ENCODE data around the gene BPI.

The BPI gene

GRCh38 chr20:38271608-38272120, 32.3 kb upstream of the BPI start:
- Histone ChIP-seq H3K27me3 (replicated peaks; ENCODE audit: control insufficient read depth, insufficient read depth, low read length) (no peaks in the 10 kb centered on the region), H3K36me3 (ENCODE audit: control insufficient read depth, insufficient read depth, low read length) (no peaks in the 10 kb centered on the region), H3K4me3 (replicated peaks; ENCODE audit: low read depth, low read length) (no peak overlapping the region)
- no peak for TF ChIP-seq CTCF (IDR thresholded peaks at IDR 0.05; ENCODE audit: insufficient read depth, low read length, poor library complexity, severe bottlenecking)
- DNase-seq (ENCODE audit: extremely low read depth, insufficient read length): no peak

DNA sequence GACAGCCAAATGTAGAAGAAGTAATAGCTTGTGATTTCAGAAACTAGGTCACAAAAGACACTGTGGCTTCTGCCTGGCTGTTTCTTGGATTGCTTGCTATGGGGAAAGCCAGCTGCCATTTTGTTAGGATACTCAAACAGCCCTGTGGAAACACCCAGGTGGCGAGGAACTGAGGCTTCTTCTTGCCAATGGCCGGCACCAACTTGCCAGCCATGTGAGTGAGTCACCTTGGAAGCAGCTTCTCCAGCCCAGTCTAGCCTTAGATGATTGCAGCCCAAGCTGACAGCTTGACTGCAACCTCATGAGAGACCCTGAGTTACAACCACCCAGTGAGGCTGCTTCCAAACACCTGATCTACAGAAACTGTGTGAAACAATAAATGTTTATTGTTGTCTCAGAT, 31.6 kb upstream of the BPI start:
- Histone ChIP-seq H3K27me3 (replicated peaks; ENCODE audit: control insufficient read depth, insufficient read depth, low read length) (no peaks in the 10 kb centered on the region), H3K4me3 (replicated peaks; ENCODE audit: low read depth, low read length) (no peak overlapping the region), H3K36me3 (ENCODE audit: control insufficient read depth, insufficient read depth, low read length) (no peaks in the 10 kb centered on the region)
- no peak for DNase-seq (ENCODE audit: extremely low read depth, insufficient read length)
- TF ChIP-seq CTCF (IDR thresholded peaks at IDR 0.05; ENCODE audit: insufficient read depth, low read length, poor library complexity, severe bottlenecking): no peak

- DNase-seq (ENCODE audit: extremely low read depth, insufficient read length): no peak
- TF ChIP-seq CTCF (IDR thresholded peaks at IDR 0.05; ENCODE audit: insufficient read depth, low read length, poor library complexity, severe bottlenecking): no peak
Observed at GRCh38 chr20:38272961-38273360, 31.0 kb upstream of the BPI start.

DNA sequence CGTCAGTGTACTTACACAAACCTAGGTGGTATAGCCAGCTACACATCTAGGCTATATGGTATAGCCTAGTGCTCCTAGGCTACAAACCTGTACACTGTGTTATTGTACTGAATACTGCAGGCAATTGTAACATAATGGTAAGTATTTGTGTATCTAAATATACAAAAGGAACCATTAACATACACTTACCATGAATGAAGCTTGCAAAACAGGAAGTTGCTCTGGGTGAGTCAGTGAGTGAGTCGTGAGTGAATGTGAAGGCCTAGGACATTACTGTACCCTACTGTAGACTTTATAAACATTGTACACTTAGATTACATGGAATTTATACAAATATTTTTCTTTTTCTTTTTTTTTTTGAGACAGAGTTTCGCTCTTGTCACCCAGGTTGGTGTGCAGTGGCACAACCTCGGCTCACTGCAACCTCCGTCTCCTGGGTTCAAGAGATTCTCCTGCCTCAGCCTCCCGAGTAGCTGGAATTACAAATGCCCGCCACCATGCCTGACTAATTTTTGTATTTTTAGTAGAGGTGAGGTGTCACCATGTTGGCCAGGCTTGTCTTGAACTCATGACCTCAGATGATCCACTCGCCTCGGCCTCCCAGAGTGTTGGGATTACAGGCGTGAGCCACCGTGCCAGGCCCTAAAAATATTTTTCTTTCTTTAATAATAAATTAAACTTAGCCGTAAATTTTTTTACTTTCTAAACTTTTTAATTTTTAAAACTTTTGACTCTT, 28.0 kb upstream of the BPI start:
- Histone ChIP-seq H3K4me3 (replicated peaks; ENCODE audit: low read depth, low read length) (no peak overlapping the region), H3K27me3 (replicated peaks; ENCODE audit: control insufficient read depth, insufficient read depth, low read length) (no peaks in the 10 kb centered on the region)
- DNase-seq (ENCODE audit: extremely low read depth, insufficient read length): no peak

More at GRCh38 chr20:38272961-38273360, 31.0 kb upstream of the BPI start:
- H3K4me3 ChIP-seq (replicated peaks; ENCODE audit: low read depth, low read length): no peak overlapping the region
- no peaks in the 10 kb centered on the region for H3K36me3 ChIP-seq (ENCODE audit: control insufficient read depth, insufficient read depth, low read length)
- no peaks in the 10 kb centered on the region for H3K27me3 ChIP-seq (replicated peaks; ENCODE audit: control insufficient read depth, insufficient read depth, low read length)

GRCh38 chr20:38277285-38277684, 26.7 kb upstream of the BPI start:
- no peak overlapping the region for H3K4me3 ChIP-seq (replicated peaks; ENCODE audit: low read depth, low read length)
- no peak for DNase-seq (ENCODE audit: extremely low read depth, insufficient read length)
- no peaks in the 10 kb centered on the region for H3K36me3 ChIP-seq (ENCODE audit: control insufficient read depth, insufficient read depth, low read length)
- H3K27me3 ChIP-seq (replicated peaks; ENCODE audit: control insufficient read depth, insufficient read depth, low read length): no peaks in the 10 kb centered on the region
- TF ChIP-seq CTCF (IDR thresholded peaks at IDR 0.05; ENCODE audit: insufficient read depth, low read length, poor library complexity, severe bottlenecking): no peak

More for the DNA sequence above, 28.0 kb upstream of the BPI start:
- TF ChIP-seq CTCF (IDR thresholded peaks at IDR 0.05; ENCODE audit: insufficient read depth, low read length, poor library complexity, severe bottlenecking): no peak
- no peaks in the 10 kb centered on the region for H3K36me3 ChIP-seq (ENCODE audit: control insufficient read depth, insufficient read depth, low read length)
